B cell (primary cell): Measurements from ENCODE around the gene ATAD3B. TPM values are rescaled to one million over a fixed set of nuclear protein-coding genes. Genes with fewer than 3 reads are reported as not detected.

Source experiments
- ATAC-seq: fragments of 200-7000 bp; cut with Tn5 transposase; one replicate; pipeline ENCODE4 v1.10.0; 2021; ENCODE audit warnings: low read depth, mild to moderate bottlenecking, moderate number of reproducible peaks, moderate library complexity
- CTCF ChIA-PET: fragments of 350-600 bp; sonication (Branson Sonifier 250); formaldehyde crosslinking; loops from one replicate; lab custom pipeline; 2021; ENCODE audit warnings: antibody characterized with exemption, inconsistent platforms; lab: Charles Lee
- POLR2A ChIA-PET: fragments of 350-600 bp; sonication (Branson Sonifier 250); formaldehyde crosslinking; loops from one replicate; lab custom pipeline; 2021; ENCODE audit warnings: antibody characterized with exemption; lab: Charles Lee
- DNase-seq: peaks from one replicate; pipeline ENCODE4 v3.0.0; 2013
- H2AFZ ChIP-seq: 2 replicates; pipeline ENCODE4 v1.6.1; 2012; ENCODE audit warnings: mild to moderate bottlenecking, low read depth, low read length; ENCODE audit not compliant: insufficient read depth, poor library complexity, severe bottlenecking
- H3K27ac ChIP-seq, 2 donors: 1 replicate in 1 of 2; 2 replicates in 1 of 2; pipeline ENCODE4 v1.5.1; 2012 to 2013; ENCODE audit warnings: low read length in 2 of 2, mild to moderate bottlenecking in 2 of 2, moderate library complexity in 1 of 2
- H3K27me3 ChIP-seq, 4 experiments: fragments of 200-600 bp in 1 of 4; sonication (generic) in 1 of 4; replicated peaks in 1 of 4; 1 replicate in 2 of 4; 2 replicates in 2 of 4; pipeline versions ENCODE4 v1.6.1 to v1.7.0; 2013 to 2016; ENCODE audit warnings: low read length in 3 of 4, mild to moderate bottlenecking in 2 of 4, mixed read lengths in 1 of 4, moderate library complexity in 1 of 4; ENCODE audit not compliant: insufficient read depth in 4 of 4, control insufficient read depth in 3 of 4; ENCODE audit errors: control extremely low read depth in 1 of 4
- H3K36me3 ChIP-seq, 2 experiments: replicated peaks in 1 of 2; 1 replicate in 1 of 2; 2 replicates in 1 of 2; pipeline versions ENCODE4 v1.6.1 to v1.7.1; 2013; ENCODE audit warnings: low read length in 1 of 2; ENCODE audit not compliant: insufficient read depth in 2 of 2, control insufficient read depth in 1 of 2; ENCODE audit errors: control extremely low read depth in 1 of 2, extremely low read depth in 1 of 2
- H3K4me1 ChIP-seq, 2 donors: fragments of 200-600 bp in 1 of 2; sonication (generic) in 1 of 2; 1 replicate in 1 of 2; 2 replicates in 1 of 2; pipeline versions ENCODE4 v1.5.1 to v1.6.1; 2013 to 2017; ENCODE audit warnings: low read length in 2 of 2; ENCODE audit not compliant: control insufficient read depth in 2 of 2, insufficient read depth in 2 of 2
- H3K4me2 ChIP-seq: replicated peaks from 2 replicates; pipeline ENCODE3; 2012; ENCODE audit warnings: mild to moderate bottlenecking, low read depth, low read length; ENCODE audit not compliant: poor library complexity, severe bottlenecking
- H3K4me3 ChIP-seq, 5 experiments: fragments of 200-600 bp in 1 of 5; sonication (generic) in 1 of 5; 1 replicate in 3 of 5; 2 replicates in 2 of 5; pipeline versions ENCODE4 v1.5.1 to v1.7.0; 2011 to 2016; ENCODE audit warnings: low read length in 4 of 5, mild to moderate bottlenecking in 4 of 5, low read depth in 2 of 5, control low read depth in 1 of 5, moderate library complexity in 1 of 5; ENCODE audit not compliant: insufficient read depth in 1 of 5; ENCODE audit errors: control extremely low read depth in 1 of 5, extremely low read depth in 1 of 5
- H3K79me2 ChIP-seq: fragments of 200-600 bp; sonication (generic); one replicate; pipeline ENCODE4 v1.6.0; 2016; ENCODE audit warnings: low read length; ENCODE audit not compliant: control insufficient read depth, insufficient read depth
- H3K9ac ChIP-seq: fragments of 200-600 bp; sonication (generic); 2 replicates; pipeline ENCODE4 v1.6.1; 2017; ENCODE audit warnings: mild to moderate bottlenecking, low read length, moderate library complexity
- H3K9me3 ChIP-seq, 3 donors: one replicate each; pipeline versions ENCODE4 v1.6.1 to v1.7.1; 2013; ENCODE audit warnings: low read length in 2 of 3; ENCODE audit not compliant: control insufficient read depth in 2 of 3, insufficient read depth in 1 of 3; ENCODE audit errors: control extremely low read depth in 1 of 3
- H4K20me1 ChIP-seq: 2 replicates; pipeline ENCODE4 v1.6.0; 2012; ENCODE audit warnings: mild to moderate bottlenecking, low read length; ENCODE audit not compliant: insufficient read depth, control insufficient read depth, poor library complexity, severe bottlenecking
- H3K27ac Mint-ChIP-seq: one replicate; pipeline ENCODE4 v1.8.0; 2021; ENCODE audit warnings: mixed read lengths
- H3K27me3 Mint-ChIP-seq: one replicate; pipeline ENCODE4 v1.8.0; 2021; ENCODE audit warnings: mixed read lengths
- H3K4me1 Mint-ChIP-seq: one replicate; pipeline ENCODE4 v1.8.0; 2021; ENCODE audit warnings: mixed read lengths
- H3K4me3 Mint-ChIP-seq: one replicate; pipeline ENCODE4 v1.8.0; 2021; ENCODE audit warnings: mixed read lengths
- H3K9me3 Mint-ChIP-seq: one replicate; pipeline ENCODE4 v1.8.0; 2022; ENCODE audit warnings: mixed read lengths; ENCODE audit not compliant: insufficient read depth
- EZH2 ChIP-seq: IDR thresholded peaks from 2 replicates; pipeline ENCODE4 v1.6.1; 2012; ENCODE audit warnings: borderline replicate concordance, low read depth, mild to moderate bottlenecking, moderate library complexity, low read length; ENCODE audit not compliant: insufficient read depth, poor library complexity, severe bottlenecking
- WGBS: methylation state at CpG from one replicate; pipeline ENCODE4 v1.1.5; 2013; ENCODE audit warnings: missing lambda C conversion rate; ENCODE audit not compliant: insufficient coverage; 5-methylcytosine and 5-hydroxymethylcytosine counted together
- intact Hi-C: fragments of 100-400 bp; cut with micrococcal nuclease; formaldehyde crosslinking; loops from one replicate; pipeline ENCODE4 v1.10.0; 2022
- polyA plus RNA-seq: library from polyadenylated mRNA; depleted of rRNA; stranded (reverse); fragments of >200 nt; gene quantifications from 2 replicates; pipeline ENCODE4 v1.2.3, GENCODE V29; 2012
- total RNA-seq, 2 donors: library from RNA; stranded (reverse); fragments of 120-200 nt in 1 of 2; gene quantifications; 1 replicate in 1 of 2; 2 replicates in 1 of 2; pipeline versions ENCODE4 v1.2.3 to v1.2.4, GENCODE V29; 2013 to 2022
- TF ChIP-seq, protein P1 (sequence below): fragments of 200-600 bp; IDR thresholded peaks from one replicate; pipeline ENCODE4 v1.8.0; 2022; ENCODE audit warnings: antibody characterized with exemption, mild to moderate bottlenecking

ATAD3B gene
- total and polyA plus RNA-seq, 2 donors (not counting 1 experiment from before 2014, with no cell fraction given), result 50.9 to 51.5 TPM

DNA sequence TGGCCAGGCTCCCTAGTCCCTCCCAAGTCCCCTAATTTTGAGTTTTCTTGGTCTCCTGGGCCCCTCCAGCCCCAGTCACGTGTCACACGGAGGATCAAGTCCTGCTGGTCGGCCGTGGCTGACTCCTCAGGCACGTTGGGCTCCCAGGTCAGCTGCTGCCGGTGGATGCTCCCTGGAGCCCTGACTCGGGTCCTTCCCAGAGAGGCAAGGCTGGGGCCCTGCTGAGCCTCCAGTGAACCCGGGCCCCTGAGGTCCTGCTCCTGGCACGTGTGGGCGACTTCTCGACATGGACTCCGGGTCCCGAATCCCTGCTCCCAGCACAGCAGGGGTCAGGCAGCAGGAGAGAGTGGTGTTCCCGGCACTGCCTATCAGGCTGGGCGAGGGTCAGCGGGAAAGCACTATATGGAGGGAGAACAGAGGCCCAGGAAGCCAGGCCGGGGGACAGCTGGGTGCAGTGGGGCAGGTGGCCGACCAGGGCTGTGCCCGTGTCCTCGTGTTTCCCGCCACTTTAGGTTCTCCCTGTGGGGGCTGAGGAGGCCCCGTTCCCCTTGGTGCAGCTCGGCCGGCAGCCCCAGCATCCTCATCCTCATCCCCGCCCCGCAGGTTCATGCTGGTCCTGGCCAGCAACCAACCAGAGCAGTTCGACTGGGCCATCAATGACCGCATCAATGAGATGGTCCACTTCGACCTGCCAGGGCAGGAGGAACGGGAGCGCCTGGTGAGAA is 55.7 kb downstream of the ATAD3B start:
- no peaks in the 10 kb centered on the region for H3K27me3 Mint-ChIP-seq
- ChIA-PET POLR2A (no interaction called here), CTCF (no interaction called here)
- no peak overlapping the region for H3K4me2 ChIP-seq
- H3K9me3 Mint-ChIP-seq, result peaks cover 4% of the 10 kb centered on the region
- H3K9ac ChIP-seq, result no peak overlapping the region
- no peaks in the 10 kb centered on the region for H3K79me2 ChIP-seq
- no peak overlapping the region for H3K4me3 ChIP-seq
- DNase-seq (no peak), ATAC-seq (no peak)
- H3K4me3 Mint-ChIP-seq, result no peak overlapping the region
- H3K9me3 ChIP-seq, result peaks cover 1 to 15% (median 4%) of the 10 kb centered on the region in 3 donors
- no peak overlapping the region for H3K27ac ChIP-seq
- no peaks in the 10 kb centered on the region for H4K20me1 ChIP-seq
- H3K4me1 Mint-ChIP-seq, result no peaks in the 10 kb centered on the region
- TF ChIP-seq, protein P1, sequence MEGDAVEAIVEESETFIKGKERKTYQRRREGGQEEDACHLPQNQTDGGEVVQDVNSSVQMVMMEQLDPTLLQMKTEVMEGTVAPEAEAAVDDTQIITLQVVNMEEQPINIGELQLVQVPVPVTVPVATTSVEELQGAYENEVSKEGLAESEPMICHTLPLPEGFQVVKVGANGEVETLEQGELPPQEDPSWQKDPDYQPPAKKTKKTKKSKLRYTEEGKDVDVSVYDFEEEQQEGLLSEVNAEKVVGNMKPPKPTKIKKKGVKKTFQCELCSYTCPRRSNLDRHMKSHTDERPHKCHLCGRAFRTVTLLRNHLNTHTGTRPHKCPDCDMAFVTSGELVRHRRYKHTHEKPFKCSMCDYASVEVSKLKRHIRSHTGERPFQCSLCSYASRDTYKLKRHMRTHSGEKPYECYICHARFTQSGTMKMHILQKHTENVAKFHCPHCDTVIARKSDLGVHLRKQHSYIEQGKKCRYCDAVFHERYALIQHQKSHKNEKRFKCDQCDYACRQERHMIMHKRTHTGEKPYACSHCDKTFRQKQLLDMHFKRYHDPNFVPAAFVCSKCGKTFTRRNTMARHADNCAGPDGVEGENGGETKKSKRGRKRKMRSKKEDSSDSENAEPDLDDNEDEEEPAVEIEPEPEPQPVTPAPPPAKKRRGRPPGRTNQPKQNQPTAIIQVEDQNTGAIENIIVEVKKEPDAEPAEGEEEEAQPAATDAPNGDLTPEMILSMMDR, result no peak
- TF ChIP-seq EZH2, result no peak
- WGBS, result 95% methylated on average over 29 of the region's 31 CpGs
- no peak overlapping the region for H2AFZ ChIP-seq
- no peaks in the 10 kb centered on the region for H3K4me1 ChIP-seq
- intact Hi-C loops, result no loop called here
- no peaks in the 10 kb centered on the region for H3K27me3 ChIP-seq
- no peak overlapping the region for H3K27ac Mint-ChIP-seq
- H3K36me3 ChIP-seq, result peaks cover 0 to 7% of the 10 kb centered on the region in 2 experiments
